ENCODE results near the gene BDH2. TPM values are rescaled to one million over a fixed set of nuclear protein-coding genes. Genes with fewer than 3 reads are reported as not detected.

Gene BDH2
- total RNA-seq, 1 experiment from 2014 or later = 19.7 TPM

- no peaks in the 10 kb centered on the region for H3K27me3 ChIP-seq (replicated peaks; ENCODE audit: control insufficient read depth, insufficient read depth, low read length)
- intact Hi-C loops (cut with micrococcal nuclease; ENCODE audit: unreplicated experiment) = no loop called here
- DNase-seq = no peak
Measured at GRCh38 chr4:103123114-103123513, 23.5 kb upstream of the BDH2 start.

GRCh38 chr4:103118166-103118565 is 18.5 kb upstream of the BDH2 start:
- CTCF ChIA-PET = no interaction called here
- Mint-ChIP-seq H3K36me3 (ENCODE audit: insufficient read depth, unreplicated experiment) (peaks cover 24% of the 10 kb centered on the region), H3K9me3 (ENCODE audit: unreplicated experiment) (no peaks in the 10 kb centered on the region), H3K27ac (ENCODE audit: unreplicated experiment) (no peak overlapping the region), H3K4me1 (ENCODE audit: low read depth, unreplicated experiment) (no peaks in the 10 kb centered on the region), H3K27me3 (ENCODE audit: insufficient read depth, unreplicated experiment) (no peaks in the 10 kb centered on the region), H3K4me3 (ENCODE audit: unreplicated experiment) (no peak overlapping the region)
- TF ChIP-seq CTCF (IDR thresholded peaks at IDR 0.05; ENCODE audit: insufficient read depth in 1 of 2, low read depth in 1 of 2, low read length in 1 of 2, severe bottlenecking in 1 of 2, unreplicated experiment in 1 of 2) = no peak
- no peaks in the 10 kb centered on the region for H3K4me1 ChIP-seq
- H3K9me3 ChIP-seq = no peaks in the 10 kb centered on the region
- no peaks in the 10 kb centered on the region for H3K27me3 ChIP-seq (replicated peaks; ENCODE audit: control insufficient read depth, insufficient read depth, low read length)
- H3K36me3 ChIP-seq (ENCODE audit: control insufficient read depth, insufficient read depth, low read length) = no peaks in the 10 kb centered on the region
- intact Hi-C loops (cut with micrococcal nuclease; ENCODE audit: unreplicated experiment) = no loop called here
- no peak overlapping the region for H3K4me3 ChIP-seq (ENCODE audit: low read depth, low read length)
- DNase-seq = no peak
- POLR2A ChIA-PET = no interaction called here
- BruUV-seq (replicated peaks) = no TSS peak

More at GRCh38 chr4:103123114-103123513, 23.5 kb upstream of the BDH2 start:
- H3K36me3 ChIP-seq (ENCODE audit: control insufficient read depth, insufficient read depth, low read length) = no peaks in the 10 kb centered on the region
- no peaks in the 10 kb centered on the region for H3K4me1 Mint-ChIP-seq (ENCODE audit: low read depth, unreplicated experiment)
- H3K36me3 Mint-ChIP-seq (ENCODE audit: insufficient read depth, unreplicated experiment) = peaks cover 45% of the 10 kb centered on the region
- POLR2A ChIA-PET = no interaction called here
- no peaks in the 10 kb centered on the region for H3K4me1 ChIP-seq
- no peak overlapping the region for H3K4me3 ChIP-seq (ENCODE audit: low read depth, low read length)
- no TSS peak for BruUV-seq (replicated peaks)
- H3K9me3 ChIP-seq = no peaks in the 10 kb centered on the region
- no peak overlapping the region for H3K27ac Mint-ChIP-seq (ENCODE audit: unreplicated experiment)
- H3K27me3 Mint-ChIP-seq (ENCODE audit: insufficient read depth, unreplicated experiment) = no peaks in the 10 kb centered on the region
- TF ChIP-seq CTCF (IDR thresholded peaks at IDR 0.05; ENCODE audit: insufficient read depth in 1 of 2, low read depth in 1 of 2, low read length in 1 of 2, severe bottlenecking in 1 of 2, unreplicated experiment in 1 of 2) = no peak
- no peaks in the 10 kb centered on the region for H3K9me3 Mint-ChIP-seq (ENCODE audit: unreplicated experiment)
- CTCF ChIA-PET = no interaction called here
- H3K4me3 Mint-ChIP-seq (ENCODE audit: unreplicated experiment) = no peak overlapping the region

- CTCF ChIA-PET = no interaction called here
- H3K4me1 Mint-ChIP-seq (ENCODE audit: low read depth, unreplicated experiment) = no peaks in the 10 kb centered on the region
Measured at GRCh38 chr4:103111598-103111997, 12.0 kb upstream of the BDH2 start.

More at GRCh38 chr4:103111598-103111997, 12.0 kb upstream of the BDH2 start:
- no peaks in the 10 kb centered on the region for H3K27me3 ChIP-seq (replicated peaks; ENCODE audit: control insufficient read depth, insufficient read depth, low read length)
- no peaks in the 10 kb centered on the region for H3K4me1 ChIP-seq
- no peak for TF ChIP-seq CTCF (IDR thresholded peaks at IDR 0.05; ENCODE audit: insufficient read depth in 1 of 2, low read depth in 1 of 2, low read length in 1 of 2, severe bottlenecking in 1 of 2, unreplicated experiment in 1 of 2)
- no peaks in the 10 kb centered on the region for H3K36me3 ChIP-seq (ENCODE audit: control insufficient read depth, insufficient read depth, low read length)
- Mint-ChIP-seq H3K4me3 (ENCODE audit: unreplicated experiment) (no peak overlapping the region), H3K27ac (ENCODE audit: unreplicated experiment) (no peak overlapping the region), H3K36me3 (ENCODE audit: insufficient read depth, unreplicated experiment) (peaks cover 21% of the 10 kb centered on the region), H3K27me3 (ENCODE audit: insufficient read depth, unreplicated experiment) (no peaks in the 10 kb centered on the region), H3K9me3 (ENCODE audit: unreplicated experiment) (no peaks in the 10 kb centered on the region)
- POLR2A ChIA-PET = no interaction called here
- H3K9me3 ChIP-seq = no peaks in the 10 kb centered on the region
- no peak for DNase-seq
- intact Hi-C loops (cut with micrococcal nuclease; ENCODE audit: unreplicated experiment) = no loop called here
- no peak overlapping the region for H3K4me3 ChIP-seq (ENCODE audit: low read depth, low read length)
- BruUV-seq (replicated peaks) = no TSS peak

Measured in Caco-2 (cell line).